GM12892 (cell line): ENCODE results near the gene CDC42BPG.
A peak's percentile ranks its signal among the peaks of the same experiment; 100 is the strongest.
"Not testable (repeated sequence)": the region's sequence is repeated elsewhere in the genome, so short reads cannot be mapped to it uniquely, and the experiment has no call there.

ENCODE experiments used
- DNase-seq: peaks from one replicate; pipeline ENCODE4 v3.0.0; 2011; ENCODE audit not compliant: insufficient read length
- FAIRE-seq: peaks from 2 replicates; lab custom pipeline; 2011; peaks lifted over from hg19 to GRCh38; lab: Jason Lieb, UNC
- POLR2A ChIP-seq: IDR thresholded peaks from 2 replicates; pipeline ENCODE4 v1.6.1; 2011; ENCODE audit warnings: low read depth, low read length, control low read depth
- POLR2AphosphoS5 ChIP-seq: IDR thresholded peaks from 2 replicates; pipeline ENCODE4 v1.6.1; 2011; ENCODE audit warnings: low read depth, low read length, control low read depth
- TAF1 ChIP-seq: IDR thresholded peaks from 2 replicates; pipeline ENCODE4 v1.6.1; 2011; ENCODE audit warnings: low read depth, mild to moderate bottlenecking, control low read depth, low read length, borderline replicate concordance

The CDC42BPG gene

GRCh38 chr11:64850979-64851567, 6.6 kb upstream of the CDC42BPG start:
- DNase-seq (peak; percentile 93), FAIRE-seq (peak; percentile 99)
- peak; percentile 62 for TF ChIP-seq POLR2A
- peak; percentile 70; the same call in 1 of the 2 replicates for TF ChIP-seq POLR2AphosphoS5
- peak; percentile 41; the same call in 1 of the 2 replicates for TF ChIP-seq TAF1

- no peak for DNase-seq
- TF ChIP-seq POLR2AphosphoS5 (0 out of 2 replicates have a peak, but pooled peaks have one; percentile 52), TAF1 (no peak), POLR2A (0 out of 2 replicates have a peak, but pooled peaks have one; percentile 34)
- peak; percentile 60 for FAIRE-seq
Measured at GRCh38 chr11:64849598-64850356, 5.3 kb upstream of the CDC42BPG start.

- no peak for TF ChIP-seq POLR2A
- TF ChIP-seq POLR2AphosphoS5 = no peak; the same call in 1 of the 2 replicates
- TF ChIP-seq TAF1 = no peak
- no peak for FAIRE-seq
- DNase-seq = no peak
Measured at GRCh38 chr11:64848826-64849597, 4.6 kb upstream of the CDC42BPG start.

GRCh38 chr11:64848214-64848825, 3.9 kb upstream of the CDC42BPG start:
- DNase-seq = no peak
- peak; percentile 87 for FAIRE-seq
- TF ChIP-seq POLR2AphosphoS5 = no peak
- TF ChIP-seq TAF1 = no peak
- no peak for TF ChIP-seq POLR2A

GRCh38 chr11:64846998-64847666, 2.7 kb upstream of the CDC42BPG start:
- peak; percentile 95 for FAIRE-seq
- no peak for TF ChIP-seq POLR2A
- DNase-seq = peak; percentile 87

- not testable (repeated sequence) for FAIRE-seq, DNase-seq
Measured at GRCh38 chr11:64845776-64846129, 1.3 kb upstream of the CDC42BPG start.

- peak; percentile 56 for FAIRE-seq
- no peak for TF ChIP-seq TAF1
- no peak for TF ChIP-seq POLR2AphosphoS5
- no peak for TF ChIP-seq POLR2A
- no peak for DNase-seq
Measured at GRCh38 chr11:64845129-64845775, 799 bp upstream of the CDC42BPG start.

GRCh38 chr11:64843686-64844329, 645 bp downstream of the CDC42BPG start:
- no peak for FAIRE-seq
- no peak for DNase-seq

GRCh38 chr11:64842851-64843685, 1.4 kb downstream of the CDC42BPG start:
- TF ChIP-seq POLR2A (no peak), TAF1 (no peak), POLR2AphosphoS5 (no peak)
- no peak for FAIRE-seq
- no peak for DNase-seq

More at GRCh38 chr11:64843686-64844329, 645 bp downstream of the CDC42BPG start:
- no peak for TF ChIP-seq TAF1
